K562 (cell line): ENCODE data around the gene VIM. TPM values are rescaled to one million over a fixed set of nuclear protein-coding genes. Genes with fewer than 3 reads are reported as not detected.
A peak's percentile ranks its signal among the peaks of the same experiment; 100 is the strongest.

ENCODE experiments used
- BRD9 ChIP-seq: fragments of 450-650 bp; IDR thresholded peaks from 2 replicates; pipeline ENCODE4 v1.6.1; 2018; ENCODE audit warnings: low read depth; ENCODE audit not compliant: partially characterized antibody
- CBX5 ChIP-seq: IDR thresholded peaks from 2 replicates; pipeline ENCODE4 v1.6.1; 2014; ENCODE audit warnings: low read depth, borderline replicate concordance
- IFI16 ChIP-seq: fragments of 250-450 bp; sonication (Bioruptor Pico); IDR thresholded peaks from 2 replicates; pipeline ENCODE4 v2.1.2; 2022; ENCODE audit warnings: mild to moderate bottlenecking, inconsistent platforms
- MCM3 ChIP-seq: fragments of 450-650 bp; IDR thresholded peaks from 2 replicates; pipeline ENCODE4 v1.6.1; 2016
- NCOA1 ChIP-seq: fragments of 450-650 bp; IDR thresholded peaks from 2 replicates; pipeline ENCODE4 v1.6.1; 2016; ENCODE audit warnings: low read depth
- NCOR1 ChIP-seq: fragments of 450-650 bp; IDR thresholded peaks from 2 replicates; pipeline ENCODE4 v1.6.1; 2016; ENCODE audit warnings: mild to moderate bottlenecking, moderate library complexity
- TAF9B ChIP-seq: fragments of 450-650 bp; IDR thresholded peaks from 2 replicates; pipeline ENCODE4 v1.6.1; 2018; ENCODE audit warnings: mild to moderate bottlenecking; ENCODE audit not compliant: partially characterized antibody
- TRIM24 ChIP-seq, 2 experiments: fragments of 450-650 bp; IDR thresholded peaks; 2 replicates each; pipeline ENCODE4 v1.6.1; 2016
- TRIM28 ChIP-seq: fragments of 450-650 bp; IDR thresholded peaks from 2 replicates; pipeline ENCODE4 v1.6.1; 2017
- XRCC3 ChIP-seq: fragments of 450-650 bp; IDR thresholded peaks from 2 replicates; pipeline ENCODE4 v1.6.1; 2017; ENCODE audit warnings: mild to moderate bottlenecking, moderate library complexity
- ZC3H4 ChIP-seq: sonication (generic); formaldehyde crosslinking; IDR thresholded peaks from 2 replicates; pipeline ENCODE4 v1.9.0; 2021; ENCODE audit warnings: missing genetic modification reagents, borderline replicate concordance
- ZEB2 ChIP-seq: fragments of 450-650 bp; IDR thresholded peaks from 2 replicates; pipeline ENCODE4 v1.6.1; 2016
- ZKSCAN1 ChIP-seq: fragments of 150-350 bp; IDR thresholded peaks from 2 replicates; pipeline ENCODE4 v1.6.1; 2016; ENCODE audit warnings: low read depth, low read length
- ZNF764 ChIP-seq: fragments of 250-450 bp; sonication (Bioruptor Pico); IDR thresholded peaks from 2 replicates; pipeline ENCODE4 v1.4.0; 2020; ENCODE audit warnings: low read depth, mild to moderate bottlenecking, moderate library complexity
- polyA plus RNA-seq, 8 experiments: library from polyadenylated mRNA; depleted of rRNA in 4 of 8; stranded (reverse) in 5 of 8; unstranded in 3 of 8; fragments of >200 nt; fragmentation: Nextera tagmentation in 2 of 8; fragmentation: Illumina TruSeq in 1 of 8; extraction: Ambion mirVana in 2 of 8; extraction: Trizol in 1 of 8; gene quantifications; 2 replicates each; pipeline versions ENCODE4 v1.2.1 to v1.2.3, GENCODE V29; 2011 to 2014; ENCODE audit warnings: inconsistent platforms in 1 of 8, missing spikeins in 1 of 8
- total RNA-seq, 7 experiments: library from RNA; depleted of rRNA in 6 of 7; stranded (reverse); fragments of >200 nt in 6 of 7; fragmentation: Illumina TruSeq in 2 of 7; extraction: Trizol in 2 of 7; gene quantifications; 2 replicates each; pipeline versions ENCODE4 v1.2.1 to v1.2.3, GENCODE V29; 2011 to 2021; ENCODE audit warnings: low replicate concordance in 1 of 7
- TF ChIP-seq, protein P1 (sequence below), 2 experiments: fragments of 450-650 bp; IDR thresholded peaks; 2 replicates each; pipeline ENCODE4 v1.6.1; 2018; ENCODE audit warnings: mild to moderate bottlenecking in 2 of 2, low read depth in 1 of 2; ENCODE audit not compliant: partially characterized antibody in 2 of 2
- TF ChIP-seq, protein P2 (sequence below): fragments of 450-650 bp; IDR thresholded peaks from 2 replicates; pipeline ENCODE4 v1.6.1; 2018; ENCODE audit warnings: mild to moderate bottlenecking, low read depth; ENCODE audit not compliant: partially characterized antibody
- TF ChIP-seq, protein P3 (sequence below): fragments of 250-450 bp; sonication (Bioruptor Pico); IDR thresholded peaks from 2 replicates; pipeline ENCODE4 v1.5.1; 2021; ENCODE audit warnings: mild to moderate bottlenecking
- TF ChIP-seq, protein P4 (sequence below): fragments of 450-650 bp; formaldehyde crosslinking; IDR thresholded peaks from 2 replicates; pipeline ENCODE4 v1.4.0; 2020; ENCODE audit warnings: mild to moderate bottlenecking
- TF ChIP-seq, protein P5 (sequence below): fragments of 450-650 bp; formaldehyde crosslinking; IDR thresholded peaks from 2 replicates; pipeline ENCODE4 v1.4.0; 2020; ENCODE audit warnings: mild to moderate bottlenecking, moderate library complexity
- TF ChIP-seq, protein P6 (sequence below): fragments of 450-650 bp; formaldehyde crosslinking; IDR thresholded peaks from 2 replicates; pipeline ENCODE4 v1.4.0; 2020; ENCODE audit warnings: mild to moderate bottlenecking, moderate library complexity

VIM gene
- total and polyA plus RNA-seq, 9 of the 15 experiments (the other 6 are each of a cell fraction or from before 2014, with no cell fraction given): 86.0 to 621 (median 383) TPM

DNA sequence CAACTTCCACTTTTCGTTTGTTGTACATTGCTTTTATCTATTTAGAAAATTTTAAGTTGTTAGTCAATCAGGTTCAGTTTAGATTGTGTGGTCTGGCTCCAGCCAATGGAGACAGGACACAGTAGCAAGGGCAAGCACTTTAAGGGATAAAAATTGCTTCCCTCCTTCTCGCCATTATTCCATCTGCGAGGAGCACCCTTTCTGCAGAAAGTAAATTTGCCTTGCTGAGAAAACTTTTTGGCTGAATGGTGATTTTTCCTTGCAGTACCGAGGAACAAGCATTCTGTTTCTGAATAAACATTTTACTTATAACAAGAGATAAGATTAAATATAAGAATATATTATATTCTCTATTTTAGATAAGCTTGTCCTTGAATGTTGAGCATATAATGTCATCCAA, 34.5 kb downstream of the VIM start (continued):
- TF ChIP-seq, protein P1, sequence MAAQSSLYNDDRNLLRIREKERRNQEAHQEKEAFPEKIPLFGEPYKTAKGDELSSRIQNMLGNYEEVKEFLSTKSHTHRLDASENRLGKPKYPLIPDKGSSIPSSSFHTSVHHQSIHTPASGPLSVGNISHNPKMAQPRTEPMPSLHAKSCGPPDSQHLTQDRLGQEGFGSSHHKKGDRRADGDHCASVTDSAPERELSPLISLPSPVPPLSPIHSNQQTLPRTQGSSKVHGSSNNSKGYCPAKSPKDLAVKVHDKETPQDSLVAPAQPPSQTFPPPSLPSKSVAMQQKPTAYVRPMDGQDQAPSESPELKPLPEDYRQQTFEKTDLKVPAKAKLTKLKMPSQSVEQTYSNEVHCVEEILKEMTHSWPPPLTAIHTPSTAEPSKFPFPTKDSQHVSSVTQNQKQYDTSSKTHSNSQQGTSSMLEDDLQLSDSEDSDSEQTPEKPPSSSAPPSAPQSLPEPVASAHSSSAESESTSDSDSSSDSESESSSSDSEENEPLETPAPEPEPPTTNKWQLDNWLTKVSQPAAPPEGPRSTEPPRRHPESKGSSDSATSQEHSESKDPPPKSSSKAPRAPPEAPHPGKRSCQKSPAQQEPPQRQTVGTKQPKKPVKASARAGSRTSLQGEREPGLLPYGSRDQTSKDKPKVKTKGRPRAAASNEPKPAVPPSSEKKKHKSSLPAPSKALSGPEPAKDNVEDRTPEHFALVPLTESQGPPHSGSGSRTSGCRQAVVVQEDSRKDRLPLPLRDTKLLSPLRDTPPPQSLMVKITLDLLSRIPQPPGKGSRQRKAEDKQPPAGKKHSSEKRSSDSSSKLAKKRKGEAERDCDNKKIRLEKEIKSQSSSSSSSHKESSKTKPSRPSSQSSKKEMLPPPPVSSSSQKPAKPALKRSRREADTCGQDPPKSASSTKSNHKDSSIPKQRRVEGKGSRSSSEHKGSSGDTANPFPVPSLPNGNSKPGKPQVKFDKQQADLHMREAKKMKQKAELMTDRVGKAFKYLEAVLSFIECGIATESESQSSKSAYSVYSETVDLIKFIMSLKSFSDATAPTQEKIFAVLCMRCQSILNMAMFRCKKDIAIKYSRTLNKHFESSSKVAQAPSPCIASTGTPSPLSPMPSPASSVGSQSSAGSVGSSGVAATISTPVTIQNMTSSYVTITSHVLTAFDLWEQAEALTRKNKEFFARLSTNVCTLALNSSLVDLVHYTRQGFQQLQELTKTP (IDR thresholded peaks at IDR 0.05; ENCODE audit: low read depth in 1 of 2, partially characterized antibody in 2 of 2): no peak
- TF ChIP-seq ZKSCAN1: no peak
- TF ChIP-seq, protein P2, sequence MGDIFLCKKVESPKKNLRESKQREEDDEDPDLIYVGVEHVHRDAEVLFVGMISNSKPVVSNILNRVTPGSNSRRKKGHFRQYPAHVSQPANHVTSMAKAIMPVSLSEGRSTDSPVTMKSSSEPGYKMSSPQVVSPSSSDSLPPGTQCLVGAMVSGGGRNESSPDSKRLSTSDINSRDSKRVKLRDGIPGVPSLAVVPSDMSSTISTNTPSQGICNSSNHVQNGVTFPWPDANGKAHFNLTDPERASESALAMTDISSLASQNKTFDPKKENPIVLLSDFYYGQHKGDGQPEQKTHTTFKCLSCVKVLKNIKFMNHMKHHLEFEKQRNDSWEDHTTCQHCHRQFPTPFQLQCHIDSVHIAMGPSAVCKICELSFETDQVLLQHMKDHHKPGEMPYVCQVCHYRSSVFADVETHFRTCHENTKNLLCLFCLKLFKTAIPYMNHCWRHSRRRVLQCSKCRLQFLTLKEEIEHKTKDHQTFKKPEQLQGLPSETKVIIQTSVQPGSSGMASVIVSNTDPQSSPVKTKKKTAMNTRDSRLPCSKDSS: peak; percentile 98
- no peak for TF ChIP-seq IFI16 (CRISPR knock-in tag)
- peak in 1 of 2 experiments; percentile 58; a peak in 1 of 4 replicates for TF ChIP-seq TRIM24 (IDR thresholded peaks at IDR 0.05)
- TF ChIP-seq NCOR1: no peak
- TF ChIP-seq ZEB2: peak; percentile 56; the same call in 1 of the 2 replicates
- TF ChIP-seq ZC3H4: no peak
- TF ChIP-seq TRIM28: peak; percentile 90
- no peak for TF ChIP-seq NCOA1
- no peak for TF ChIP-seq MCM3
- TF ChIP-seq TAF9B: no peak
- TF ChIP-seq, protein P3, sequence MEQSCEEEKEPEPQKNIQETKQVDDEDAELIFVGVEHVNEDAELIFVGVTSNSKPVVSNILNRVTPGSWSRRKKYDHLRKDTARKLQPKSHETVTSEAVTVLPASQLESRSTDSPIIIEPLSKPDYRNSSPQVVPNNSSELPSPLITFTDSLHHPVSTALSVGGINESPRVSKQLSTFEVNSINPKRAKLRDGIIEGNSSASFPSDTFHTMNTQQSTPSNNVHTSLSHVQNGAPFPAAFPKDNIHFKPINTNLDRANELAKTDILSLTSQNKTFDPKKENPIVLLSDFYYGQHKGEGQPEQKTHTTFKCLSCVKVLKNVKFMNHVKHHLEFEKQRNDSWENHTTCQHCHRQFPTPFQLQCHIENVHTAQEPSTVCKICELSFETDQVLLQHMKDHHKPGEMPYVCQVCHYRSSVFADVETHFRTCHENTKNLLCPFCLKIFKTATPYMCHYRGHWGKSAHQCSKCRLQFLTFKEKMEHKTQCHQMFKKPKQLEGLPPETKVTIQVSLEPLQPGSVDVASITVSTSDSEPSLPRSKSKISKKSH (CRISPR knock-in tag): no peak
- TF ChIP-seq, protein P4, sequence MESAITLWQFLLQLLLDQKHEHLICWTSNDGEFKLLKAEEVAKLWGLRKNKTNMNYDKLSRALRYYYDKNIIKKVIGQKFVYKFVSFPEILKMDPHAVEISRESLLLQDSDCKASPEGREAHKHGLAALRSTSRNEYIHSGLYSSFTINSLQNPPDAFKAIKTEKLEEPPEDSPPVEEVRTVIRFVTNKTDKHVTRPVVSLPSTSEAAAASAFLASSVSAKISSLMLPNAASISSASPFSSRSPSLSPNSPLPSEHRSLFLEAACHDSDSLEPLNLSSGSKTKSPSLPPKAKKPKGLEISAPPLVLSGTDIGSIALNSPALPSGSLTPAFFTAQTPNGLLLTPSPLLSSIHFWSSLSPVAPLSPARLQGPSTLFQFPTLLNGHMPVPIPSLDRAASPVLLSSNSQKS: no peak
- no peak for TF ChIP-seq BRD9
- peak; percentile 97 for TF ChIP-seq CBX5
- TF ChIP-seq XRCC3: peak; percentile 96
- TF ChIP-seq ZNF764 (CRISPR knock-in tag): no peak
- TF ChIP-seq, protein P5, sequence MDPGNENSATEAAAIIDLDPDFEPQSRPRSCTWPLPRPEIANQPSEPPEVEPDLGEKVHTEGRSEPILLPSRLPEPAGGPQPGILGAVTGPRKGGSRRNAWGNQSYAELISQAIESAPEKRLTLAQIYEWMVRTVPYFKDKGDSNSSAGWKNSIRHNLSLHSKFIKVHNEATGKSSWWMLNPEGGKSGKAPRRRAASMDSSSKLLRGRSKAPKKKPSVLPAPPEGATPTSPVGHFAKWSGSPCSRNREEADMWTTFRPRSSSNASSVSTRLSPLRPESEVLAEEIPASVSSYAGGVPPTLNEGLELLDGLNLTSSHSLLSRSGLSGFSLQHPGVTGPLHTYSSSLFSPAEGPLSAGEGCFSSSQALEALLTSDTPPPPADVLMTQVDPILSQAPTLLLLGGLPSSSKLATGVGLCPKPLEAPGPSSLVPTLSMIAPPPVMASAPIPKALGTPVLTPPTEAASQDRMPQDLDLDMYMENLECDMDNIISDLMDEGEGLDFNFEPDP: no peak
- TF ChIP-seq, protein P6, sequence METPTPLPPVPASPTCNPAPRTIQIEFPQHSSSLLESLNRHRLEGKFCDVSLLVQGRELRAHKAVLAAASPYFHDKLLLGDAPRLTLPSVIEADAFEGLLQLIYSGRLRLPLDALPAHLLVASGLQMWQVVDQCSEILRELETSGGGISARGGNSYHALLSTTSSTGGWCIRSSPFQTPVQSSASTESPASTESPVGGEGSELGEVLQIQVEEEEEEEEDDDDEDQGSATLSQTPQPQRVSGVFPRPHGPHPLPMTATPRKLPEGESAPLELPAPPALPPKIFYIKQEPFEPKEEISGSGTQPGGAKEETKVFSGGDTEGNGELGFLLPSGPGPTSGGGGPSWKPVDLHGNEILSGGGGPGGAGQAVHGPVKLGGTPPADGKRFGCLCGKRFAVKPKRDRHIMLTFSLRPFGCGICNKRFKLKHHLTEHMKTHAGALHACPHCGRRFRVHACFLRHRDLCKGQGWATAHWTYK (CRISPR knock-in tag): no peak
